Middle frontal gyrus (tissue), 1 donor: ENCODE measurements around the gene PARVG.

Source experiments
- DNase-seq: peaks from one replicate; pipeline ENCODE4 v3.0.0-alpha.2; 2015; ENCODE audit warnings: low spot score; ENCODE audit errors: extremely low spot score

PARVG gene

DNA sequence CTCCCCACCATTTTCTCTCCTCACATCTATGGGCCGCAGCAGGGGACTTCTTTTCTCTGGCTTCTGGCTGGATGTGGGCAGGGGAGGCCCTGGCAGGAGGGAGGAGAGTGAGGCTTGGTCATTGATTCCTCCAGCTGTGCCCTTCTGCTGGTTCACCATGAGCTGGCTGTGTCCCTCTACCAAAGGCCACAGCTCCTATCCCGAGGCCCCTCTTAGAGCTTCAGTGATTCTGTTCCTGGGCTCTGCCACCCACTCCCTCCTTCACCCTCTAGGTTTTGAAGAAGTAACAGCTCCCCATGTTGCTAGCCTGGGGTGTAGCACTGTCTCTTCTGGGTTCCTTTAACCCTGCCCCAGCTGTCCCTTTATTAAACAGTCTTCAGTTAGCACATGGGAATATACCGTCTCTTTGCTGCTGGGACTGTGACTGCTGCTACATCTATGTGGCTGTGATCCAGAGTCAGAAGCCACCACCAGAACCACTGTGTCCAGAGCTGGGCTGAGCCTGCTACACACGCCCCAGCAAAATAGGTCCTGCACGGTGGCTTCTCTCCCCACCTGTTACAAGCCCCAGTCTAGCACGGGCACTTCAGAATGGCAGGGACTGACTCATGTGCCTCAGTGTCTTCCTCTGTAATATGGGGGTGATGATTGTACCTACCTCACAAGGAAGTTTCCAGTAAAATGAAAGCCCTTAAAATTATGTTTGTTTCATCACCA is 578 bp upstream of the PARVG start:
- no peak for DNase-seq

- DNase-seq, result no peak
Observed at GRCh38 chr22:44181033-44181911, 547 bp downstream of the PARVG start.

DNA sequence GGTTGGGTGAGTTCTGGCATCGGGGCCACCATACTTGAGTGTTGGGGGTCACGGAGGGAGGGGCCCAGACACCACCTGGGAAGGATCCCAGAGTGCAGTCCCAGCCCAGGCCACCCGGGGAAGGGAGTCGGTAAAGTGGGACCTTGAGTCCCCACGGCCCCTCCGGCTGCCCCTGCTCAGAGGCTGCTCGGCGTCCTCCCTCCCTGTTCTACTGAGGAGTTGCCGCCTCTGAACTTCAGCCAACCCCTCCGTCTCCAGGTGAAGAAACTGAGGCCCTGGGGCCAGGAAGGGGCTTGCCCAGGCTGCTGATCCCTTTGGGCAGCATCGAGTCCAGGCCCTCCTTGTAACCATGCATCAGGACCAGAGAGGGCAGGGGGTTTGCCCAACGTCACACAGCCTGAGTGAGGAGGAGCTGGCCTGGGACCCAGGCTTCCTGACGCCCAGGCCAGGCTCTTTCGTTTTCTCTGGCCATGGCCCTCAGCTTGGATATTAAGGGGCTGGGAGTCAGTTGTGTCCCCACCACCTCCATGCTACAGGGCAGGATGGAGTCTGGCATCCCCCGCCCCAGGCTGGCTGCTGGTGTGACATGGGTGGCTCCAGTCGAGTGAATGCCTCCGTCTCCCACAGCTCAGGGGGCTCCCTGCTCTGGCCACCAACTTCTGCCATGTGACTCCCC is 1.3 kb downstream of the PARVG start:
- DNase-seq, result no peak

GRCh38 chr22:44182588-44183286 is 2.0 kb downstream of the PARVG start:
- no peak for DNase-seq

DNA sequence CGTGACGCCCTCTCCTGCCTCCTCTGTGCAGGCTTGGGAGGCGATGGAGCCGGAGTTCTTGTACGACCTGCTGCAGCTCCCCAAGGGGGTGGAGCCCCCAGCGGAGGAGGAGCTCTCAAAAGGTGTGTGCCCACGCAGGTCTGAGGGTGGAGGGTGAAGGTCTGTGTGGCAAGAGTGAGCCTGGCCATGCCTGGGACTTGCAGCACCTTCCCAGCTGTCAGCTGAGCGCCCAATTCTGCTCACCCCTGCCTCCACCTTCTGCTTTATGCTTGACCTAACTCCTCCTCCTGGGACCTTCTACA is 2.5 kb downstream of the PARVG start:
- no peak for DNase-seq

DNA sequence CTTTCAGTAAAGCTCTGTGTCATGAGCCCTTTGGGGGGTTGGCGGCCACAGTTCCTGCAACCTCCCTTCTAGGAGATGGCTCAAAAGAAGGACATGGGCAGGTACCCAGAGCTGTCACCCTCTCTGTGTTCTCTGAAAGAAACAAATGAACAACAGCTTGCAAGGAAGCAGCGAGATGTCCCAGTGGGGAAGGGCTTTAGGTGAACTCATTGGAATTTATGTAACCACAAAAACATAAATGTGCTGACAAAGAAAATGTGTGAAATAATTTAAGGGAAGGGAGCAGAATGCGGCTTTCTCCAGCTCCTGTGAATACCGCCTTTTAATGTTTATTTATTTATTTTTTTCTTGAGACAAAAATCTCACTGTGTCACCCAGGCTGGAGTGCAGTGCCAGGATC is 3.3 kb downstream of the PARVG start:
- DNase-seq, result no peak

- no peak for DNase-seq
Observed at GRCh38 chr22:44185237-44186120, 4.8 kb downstream of the PARVG start.

DNA sequence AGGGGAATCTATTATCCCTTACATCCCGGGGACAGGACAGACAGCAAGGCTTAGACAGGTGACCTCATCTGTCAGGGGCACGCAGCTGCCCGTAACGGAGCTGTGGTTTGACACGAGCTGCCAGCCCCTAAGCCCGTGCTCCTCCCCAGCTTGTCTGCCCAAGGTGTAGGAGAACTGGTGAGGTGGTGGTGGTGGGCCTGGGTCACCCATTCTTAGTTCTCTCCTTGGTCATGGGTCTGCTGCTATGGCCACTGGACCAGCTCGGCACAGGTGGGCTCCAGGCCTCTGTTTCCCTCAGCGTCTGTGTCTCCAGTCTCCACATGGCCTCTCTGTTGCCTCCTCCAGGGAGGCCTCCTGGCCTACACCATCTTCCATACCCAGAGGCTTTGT is 5.4 kb downstream of the PARVG start:
- DNase-seq, result no peak

GRCh38 chr22:44186737-44187136 is 6.0 kb downstream of the PARVG start:
- no peak for DNase-seq

DNA sequence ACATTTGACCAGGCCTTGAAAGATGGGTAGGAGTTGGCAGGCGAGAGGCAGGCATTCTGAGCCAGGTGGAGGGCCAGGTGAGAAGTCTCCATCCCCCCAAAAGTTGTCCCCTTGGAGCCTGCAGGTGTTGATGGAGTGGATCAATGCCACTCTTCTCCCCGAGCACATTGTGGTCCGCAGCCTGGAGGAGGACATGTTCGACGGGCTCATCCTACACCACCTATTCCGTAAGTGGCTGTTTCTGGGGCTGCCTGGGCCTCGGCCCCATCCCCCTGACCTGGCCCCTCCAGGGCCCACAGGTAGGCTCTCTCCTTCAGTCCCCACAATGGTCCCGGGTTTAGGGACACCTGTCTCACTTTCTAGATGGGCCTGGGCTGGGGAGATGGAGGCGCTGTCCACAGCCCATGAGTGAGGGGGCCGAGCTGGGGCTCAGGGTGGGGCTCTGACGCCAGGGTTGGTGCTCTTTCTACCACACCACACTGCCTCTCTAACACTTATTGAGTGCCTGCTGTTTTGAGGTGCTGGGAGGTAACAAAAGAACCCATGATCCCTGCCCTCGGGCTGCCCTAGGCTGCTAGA is 7.0 kb downstream of the PARVG start:
- no peak for DNase-seq

DNA sequence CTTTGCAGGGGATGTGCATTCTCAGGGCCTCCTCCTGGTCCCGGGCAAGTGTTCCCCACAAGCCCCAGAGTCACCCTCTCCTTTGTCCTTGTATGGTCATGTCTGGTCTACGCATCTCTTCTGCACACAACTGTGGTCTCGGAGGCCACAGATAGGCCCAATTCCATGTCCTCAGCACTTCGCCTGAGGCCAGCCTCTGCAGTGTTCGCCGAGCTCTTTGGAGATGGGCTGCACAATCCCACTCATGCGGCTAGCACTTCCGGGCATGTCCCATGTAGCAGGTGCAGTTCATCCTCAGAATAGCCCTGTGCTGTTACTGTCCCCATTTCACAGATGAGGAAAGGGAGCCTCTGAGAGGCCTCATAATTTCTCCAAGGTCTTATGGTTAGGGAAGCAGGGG is 7.6 kb downstream of the PARVG start:
- DNase-seq, result no peak

- no peak for DNase-seq
Observed at GRCh38 chr22:44188986-44189630, 8.4 kb downstream of the PARVG start.

DNA sequence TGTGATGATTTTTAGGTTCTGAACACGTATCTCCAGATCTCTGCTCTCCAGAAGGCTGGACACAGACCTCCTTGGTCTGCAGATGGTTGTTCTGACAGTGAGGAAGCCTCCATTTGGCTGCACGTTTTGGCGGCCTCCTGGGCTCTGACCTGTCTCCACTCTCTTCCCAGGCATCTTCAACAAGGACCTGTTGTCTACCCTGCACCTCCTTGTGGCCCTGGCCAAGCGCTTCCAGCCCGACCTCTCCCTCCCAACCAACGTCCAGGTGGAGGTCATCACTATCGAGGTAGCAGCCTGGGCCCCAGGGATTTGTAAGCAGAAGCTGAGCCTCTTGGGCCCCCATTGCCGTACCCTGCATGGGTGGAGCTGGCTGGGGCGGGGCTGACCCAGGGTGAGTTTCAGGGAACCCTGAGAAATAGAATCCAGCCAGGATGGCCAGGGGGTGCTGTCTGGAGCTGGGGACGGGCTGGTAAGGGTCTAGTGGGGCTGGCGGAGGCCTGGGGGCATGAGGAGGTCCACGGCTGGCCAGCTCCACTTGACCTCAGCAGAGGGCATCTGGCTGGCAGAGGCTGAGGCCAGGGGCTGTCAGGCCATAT is 9.8 kb downstream of the PARVG start:
- DNase-seq, result no peak

DNA sequence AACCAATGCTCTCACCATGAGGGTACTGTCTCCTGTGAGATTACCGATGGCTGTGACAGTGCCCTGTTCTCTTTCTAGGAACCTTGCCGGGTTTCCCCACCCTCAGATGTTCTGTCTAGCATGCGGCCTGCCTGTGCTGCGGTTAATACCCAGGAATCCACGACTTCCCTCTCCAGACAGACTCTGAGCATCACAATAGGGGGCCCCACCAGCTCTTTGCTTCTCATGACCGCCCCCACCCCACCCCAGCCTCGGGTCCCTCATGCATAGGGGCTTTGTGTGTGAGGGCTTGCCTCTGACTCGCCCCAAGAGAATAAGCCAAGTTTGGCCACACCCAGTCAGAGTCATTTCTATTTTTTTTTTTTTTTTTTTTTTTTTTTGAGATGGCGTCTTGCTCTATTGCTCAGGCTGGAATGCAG is 10.3 kb downstream of the PARVG start:
- DNase-seq, result no peak

DNA sequence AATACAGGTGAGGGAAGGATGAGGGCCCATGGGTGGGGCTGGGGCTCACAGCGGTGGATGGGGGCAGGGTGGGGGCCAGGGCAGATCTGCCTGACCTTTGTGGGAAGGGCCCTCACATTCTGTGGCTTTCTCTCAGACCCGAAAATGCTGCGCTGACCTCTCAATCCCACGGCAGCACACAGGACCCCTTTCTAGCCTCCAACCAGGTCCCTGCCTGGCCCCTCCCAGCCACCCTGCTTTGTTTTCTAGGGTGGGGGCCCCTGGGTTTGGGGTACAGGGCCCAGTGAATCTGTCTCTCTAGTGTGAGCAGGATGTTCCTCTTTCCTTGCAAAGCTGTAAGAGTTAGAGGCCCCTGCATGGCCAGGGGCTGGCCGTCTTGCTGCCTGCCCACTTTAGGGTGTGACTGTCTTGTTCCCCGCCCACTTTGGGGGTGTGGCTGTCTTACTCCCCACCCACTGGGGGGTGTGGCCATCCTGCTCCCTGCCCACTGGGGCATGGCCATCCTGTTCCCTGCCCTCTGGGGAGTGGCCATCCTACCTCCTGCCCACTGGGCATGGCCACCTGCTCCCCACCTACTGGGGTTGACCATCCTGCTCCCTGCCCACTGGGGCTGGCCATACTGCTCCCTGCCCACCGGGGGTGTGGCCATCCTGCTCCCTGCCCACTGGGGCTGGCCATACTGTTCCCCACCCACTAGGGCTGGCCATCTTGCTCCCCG is 11.5 kb downstream of the PARVG start:
- DNase-seq, result no peak

DNA sequence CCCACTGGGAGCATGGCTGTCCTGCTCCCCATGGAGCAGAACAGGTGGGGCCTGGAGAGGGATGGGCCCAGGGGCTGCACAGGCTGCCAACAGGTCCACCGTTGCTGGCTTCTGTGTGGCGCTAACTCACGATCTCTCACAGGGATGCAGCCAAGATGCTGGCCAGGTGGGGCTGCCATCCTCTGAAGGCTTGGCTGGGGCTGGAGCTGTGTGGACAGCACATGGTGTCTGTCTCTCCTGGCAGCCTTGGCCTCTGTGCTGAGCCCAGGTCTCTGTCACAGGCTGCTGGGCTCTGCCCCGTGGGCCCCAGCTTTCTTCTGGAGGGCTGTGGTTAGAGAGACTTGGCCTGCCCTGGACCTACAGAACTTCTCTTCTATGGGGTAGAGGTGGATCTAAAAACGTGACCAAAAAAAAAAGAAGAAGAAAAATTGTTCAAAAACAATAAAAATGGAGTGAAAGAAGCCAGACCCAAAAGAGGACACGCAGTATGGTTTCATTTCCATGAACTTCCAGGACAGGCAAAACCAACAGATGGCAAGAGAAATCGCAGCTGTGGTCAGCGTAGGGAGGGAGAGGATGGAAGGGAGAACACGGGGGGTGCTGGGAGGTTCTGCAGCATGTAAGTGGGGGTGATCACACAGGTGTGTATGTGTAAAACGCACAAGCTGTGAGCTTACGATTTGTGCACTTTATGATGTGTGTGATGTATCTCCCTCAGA is 12.2 kb downstream of the PARVG start:
- DNase-seq, result no peak

GRCh38 chr22:44193535-44193891 is 12.8 kb downstream of the PARVG start:
- no peak for DNase-seq

DNA sequence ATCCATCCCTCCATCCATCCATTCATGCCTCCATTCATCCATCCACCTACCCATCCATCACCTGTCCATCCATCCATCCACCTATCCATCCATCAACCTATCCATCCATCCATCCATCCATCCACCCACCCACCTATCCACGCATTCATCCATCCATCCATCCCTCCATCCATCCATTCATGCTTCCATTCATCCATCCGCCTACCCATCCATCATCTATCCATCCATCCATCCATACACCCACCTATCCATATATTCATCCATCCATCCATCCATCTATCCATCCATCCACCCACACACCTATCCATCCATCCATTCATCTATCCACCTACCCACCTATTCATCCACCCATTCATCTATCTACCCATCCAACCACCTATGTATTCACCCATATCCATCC is 13.8 kb downstream of the PARVG start:
- DNase-seq, result no peak
